Upper lobe of left lung (tissue), 4 donors: Measurements from ENCODE around the gene ISM2.

Source experiments
- CTCF ChIP-seq, 6 experiments: fragments of 450-650 bp in 4 of 6; fragments of 200-600 bp in 2 of 6; sonication (generic) in 2 of 6; IDR thresholded peaks; one replicate each; pipeline ENCODE4 v1.5.1; 2016 to 2019; ENCODE audit warnings: antibody characterized with exemption in 6 of 6
- POLR2A ChIP-seq, 4 donors: fragments of 450-650 bp; IDR thresholded peaks; one replicate each; pipeline ENCODE4 v1.5.1; 2016 to 2017; ENCODE audit warnings: antibody characterized with exemption in 4 of 4, mild to moderate bottlenecking in 2 of 4

- TF ChIP-seq CTCF (IDR thresholded peaks at IDR 0.05), result no peak
- TF ChIP-seq POLR2A (IDR thresholded peaks at IDR 0.05), result no peak
These were observed 73.8 kb downstream of the ISM2 start for GRCh38 chr14:77424862-77425261.
